VCaP (cell line): Measurements from ENCODE around the gene CTIF.
"Not testable (repeated sequence)": the region's sequence is repeated elsewhere in the genome, so short reads cannot be mapped to it uniquely, and the experiment has no call there.

Source experiments
- H3K27ac ChIP-seq: fragments of 450-650 bp; 2 replicates; pipeline ENCODE4 v1.5.1; 2017
- CTCF ChIP-seq: fragments of 450-650 bp; conservative IDR thresholded peaks from 2 replicates; pipeline ENCODE4 v1.5.1; 2017; ENCODE audit warnings: mild to moderate bottlenecking, moderate library complexity

CTIF gene

GRCh38 chr18:48806551-48807261, 267.9 kb downstream of the CTIF start:
- H3K27ac ChIP-seq, result no peak overlapping the region
- TF ChIP-seq CTCF, result no peak

- TF ChIP-seq CTCF, result no peak
- H3K27ac ChIP-seq, result no peak overlapping the region
Observed at GRCh38 chr18:48808476-48808875, 269.6 kb downstream of the CTIF start.

GRCh38 chr18:48809365-48809764, 270.5 kb downstream of the CTIF start:
- no peak overlapping the region for H3K27ac ChIP-seq
- TF ChIP-seq CTCF, result no peak

GRCh38 chr18:48810805-48811204, 272.0 kb downstream of the CTIF start:
- no peak overlapping the region for H3K27ac ChIP-seq

GRCh38 chr18:48811401-48811800, 272.6 kb downstream of the CTIF start:
- no peak overlapping the region for H3K27ac ChIP-seq
- no peak for TF ChIP-seq CTCF

More at GRCh38 chr18:48810805-48811204, 272.0 kb downstream of the CTIF start:
- TF ChIP-seq CTCF, result no peak

GRCh38 chr18:48811977-48812451, 273.2 kb downstream of the CTIF start:
- H3K27ac ChIP-seq, result not testable (repeated sequence)

GRCh38 chr18:48813321-48813720, 274.5 kb downstream of the CTIF start:
- H3K27ac ChIP-seq, result no peak overlapping the region
- no peak for TF ChIP-seq CTCF

GRCh38 chr18:48813833-48814489, 275.1 kb downstream of the CTIF start:
- no peak overlapping the region for H3K27ac ChIP-seq
- no peak for TF ChIP-seq CTCF
